Measurements from ENCODE around the gene ELAC2. TPM values are rescaled to one million over a fixed set of nuclear protein-coding genes. Genes with fewer than 3 reads are reported as not detected.

Gene ELAC2
- total and polyA plus RNA-seq, 2 of the 8 experiments (the other 6 are each of a cell fraction or from before 2014, with no cell fraction given) = 91.6 to 127 TPM

DNA sequence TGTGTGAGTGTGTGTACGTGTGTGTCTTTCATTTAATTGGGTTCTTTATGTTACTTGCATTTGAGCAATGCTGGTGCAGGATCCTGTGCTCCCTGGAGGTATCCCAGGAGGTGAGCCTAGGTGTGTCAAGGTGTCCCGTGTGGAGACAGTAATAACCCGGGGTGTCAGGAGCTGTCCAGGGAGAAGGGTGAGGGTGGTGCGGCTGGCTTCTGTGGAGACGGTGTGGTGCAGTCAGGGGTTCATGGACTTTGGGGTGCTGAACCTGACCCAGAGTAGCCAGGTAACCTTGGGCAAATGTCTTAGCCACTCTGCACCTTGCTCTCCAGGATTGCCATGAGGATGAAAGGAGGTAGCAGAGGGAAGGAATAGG, 7.4 kb upstream of the ELAC2 start:
- Histone ChIP-seq H3K4ac (replicated peaks; ENCODE audit: insufficient read length, low read depth, low read length) (no peak overlapping the region), H3K23ac (ENCODE audit: insufficient read length) (no peak overlapping the region), H3K79me2 (ENCODE audit: control insufficient read depth in 1 of 2, insufficient read depth in 2 of 2, low read length in 2 of 2) (no peaks in the 10 kb centered on the region), H3K14ac (ENCODE audit: insufficient read length) (no peak overlapping the region), H3K23me2 (ENCODE audit: low read depth, low read length) (peaks cover 4% of the 10 kb centered on the region; the same call in 1 of the 2 replicates), H4K91ac (replicated peaks; ENCODE audit: insufficient read length, low read length) (no peak overlapping the region), H2BK5ac (ENCODE audit: low read depth, low read length) (no peak overlapping the region), H3K4me3 (ENCODE audit: extremely low read depth in 1 of 4, insufficient read depth in 2 of 4, low read depth in 3 of 4, low read length in 4 of 4) (no peak overlapping the region), H2AFZ (ENCODE audit: low read length) (peak overlapping the region; percentile 58), H3K4me1 (replicated peaks in 1 of 4; ENCODE audit: control insufficient read depth in 3 of 4, insufficient read depth in 4 of 4, low read length in 3 of 4) (peaks cover 0 to 5% (median 4%) of the 10 kb centered on the region in 4 experiments; a peak in 3 of 7 replicates), H3K56ac (replicated peaks; ENCODE audit: insufficient read length, low read depth, low read length) (peak overlapping the region; percentile 33), H2AK5ac (ENCODE audit: low read depth, low read length) (no peak overlapping the region), H3K36me3 (ENCODE audit: control insufficient read depth in 2 of 4, insufficient read depth in 4 of 4, low read length in 3 of 4) (no peaks in the 10 kb centered on the region), H3K9me3 (ENCODE audit: insufficient read depth in 2 of 2, low read depth in 1 of 2, low read length in 1 of 2) (no peaks in the 10 kb centered on the region), H2BK12ac (ENCODE audit: low read depth, low read length) (peak overlapping the region; percentile 52; the same call in 1 of the 2 replicates), H2BK20ac (ENCODE audit: low read length) (0 out of 2 replicates have a peak overlapping the region, but pooled peaks have one; percentile 57), H2BK120ac (replicated peaks; ENCODE audit: low read depth, low read length) (no peak overlapping the region), H4K20me1 (replicated peaks in 1 of 2; ENCODE audit: control insufficient read depth in 1 of 2, insufficient read depth in 2 of 2, low read length in 2 of 2) (no peaks in the 10 kb centered on the region), H3K9ac (replicated peaks in 1 of 4; ENCODE audit: extremely low read depth in 1 of 4, low read depth in 3 of 4, low read length in 3 of 4) (no peak overlapping the region), H3K4me2 (ENCODE audit: insufficient read depth in 1 of 2, low read depth in 2 of 2, low read length in 2 of 2) (peak overlapping the region in 1 of 2 experiments; percentile 22; a peak in 1 of 4 replicates), H2BK15ac (ENCODE audit: low read length) (peak overlapping the region; percentile 20; the same call in 1 of the 2 replicates), H4K5ac (ENCODE audit: insufficient read length, low read depth, low read length) (no peak overlapping the region), H3K18ac (ENCODE audit: extremely low read depth, low read length) (no peak overlapping the region), H3K27ac (ENCODE audit: low read depth, low read length) (no peak overlapping the region), H4K8ac (ENCODE audit: extremely low read depth, insufficient read depth, low read length) (no peak overlapping the region), H3K27me3 (replicated peaks in 1 of 4; ENCODE audit: control insufficient read depth in 3 of 4, extremely low read depth in 1 of 4, insufficient read depth in 3 of 4, low read length in 3 of 4) (no peaks in the 10 kb centered on the region), H3K79me1 (ENCODE audit: low read depth, low read length) (no peaks in the 10 kb centered on the region)
- no peak for DNase-seq (ENCODE audit: low read depth in 1 of 2, low spot score in 2 of 2)
- no peak for FAIRE-seq
- CTCF ChIA-PET (ENCODE audit: partially characterized antibody) = interaction anchor here (0.6 to 1.8 kb wide), 3 partner anchors 8 to 82 kb away, joined by 3 to 4 read pairs (median 4); no protein-coding TSS in a partner anchor
- WGBS, 2 experiments (ENCODE audit: extremely low coverage in 1 of 2, insufficient coverage in 1 of 2, insufficient read length in 1 of 2, insufficient replicate concordance in 2 of 2, low coverage in 1 of 2, low lambda C conversion rate in 2 of 2, missing lambda C conversion rate in 1 of 2) = 84% methylated on average over 5 of the region's 5 CpGs; no CpG with 5 or more reads in 1 of the 2 experiments
- TF ChIP-seq CTBP2 (IDR thresholded peaks at IDR 0.05; ENCODE audit: borderline replicate concordance, insufficient read depth, insufficient read length, low read length) (no peak), TAF7 (optimal IDR thresholded peaks at IDR 0.05; ENCODE audit: borderline replicate concordance, low read depth, low read length) (no peak), CHD1 (IDR thresholded peaks at IDR 0.05; ENCODE audit: low read depth, low read length) (no peak), ZNF274 (IDR thresholded peaks at IDR 0.05; ENCODE audit: borderline replicate concordance, extremely low read depth, low read length) (no peak), BRCA1 (IDR thresholded peaks at IDR 0.05; ENCODE audit: low read depth, low read length) (no peak), POLR2A (IDR thresholded peaks at IDR 0.05; ENCODE audit: control extremely low read depth in 1 of 2, low read depth in 2 of 2, low read length in 2 of 2) (no peak)
- POLR2A ChIA-PET (ENCODE audit: partially characterized antibody) = no interaction called here

Measured in H1 (cell line).